ENCODE results near the gene GCHFR. TPM values are rescaled to one million over a fixed set of nuclear protein-coding genes. Genes with fewer than 3 reads are reported as not detected.

The GCHFR gene
- total and polyA plus RNA-seq, 5 donors = 6.1 to 14.9 (median 8.1) TPM

DNA sequence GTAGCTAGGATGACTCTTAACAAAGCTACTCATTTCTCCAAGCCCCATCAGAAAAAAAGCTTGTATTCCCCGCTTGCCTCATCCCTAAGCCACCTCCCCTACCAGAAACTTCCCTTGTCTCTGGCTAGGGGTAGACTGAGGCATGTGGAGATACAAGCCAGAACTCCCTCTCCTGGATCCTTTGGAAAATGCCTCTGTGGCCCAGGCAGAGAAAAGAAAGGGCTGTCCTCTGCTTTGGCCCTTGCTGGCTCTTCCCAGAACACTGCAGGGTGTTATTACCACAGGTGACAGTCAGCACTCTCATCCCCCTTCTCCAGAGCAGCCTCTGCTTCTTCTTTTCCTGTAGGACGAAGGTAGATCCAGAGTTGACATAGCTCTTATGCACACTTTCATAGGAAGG lies 24.0 kb upstream of the GCHFR start:
- no peaks in the 10 kb centered on the region for H3K27me3 ChIP-seq (ENCODE audit: control insufficient read depth, insufficient read depth)
- DNase-seq (no peak), ATAC-seq (no peak)
- no peak overlapping the region for H3K4me3 ChIP-seq (ENCODE audit: low read length)
- H3K4me1 ChIP-seq (ENCODE audit: control insufficient read depth, insufficient read depth, low read length) = peaks cover 2% of the 10 kb centered on the region
- no peak overlapping the region for H3K27ac ChIP-seq (ENCODE audit: low read length)
- no peaks in the 10 kb centered on the region for H3K9me3 ChIP-seq (ENCODE audit: control insufficient read depth, low read length)
- intact Hi-C loops (cut with DNase I) = no loop called here
- 94% methylated on average over 2 of the region's 2 CpGs for WGBS

DNA sequence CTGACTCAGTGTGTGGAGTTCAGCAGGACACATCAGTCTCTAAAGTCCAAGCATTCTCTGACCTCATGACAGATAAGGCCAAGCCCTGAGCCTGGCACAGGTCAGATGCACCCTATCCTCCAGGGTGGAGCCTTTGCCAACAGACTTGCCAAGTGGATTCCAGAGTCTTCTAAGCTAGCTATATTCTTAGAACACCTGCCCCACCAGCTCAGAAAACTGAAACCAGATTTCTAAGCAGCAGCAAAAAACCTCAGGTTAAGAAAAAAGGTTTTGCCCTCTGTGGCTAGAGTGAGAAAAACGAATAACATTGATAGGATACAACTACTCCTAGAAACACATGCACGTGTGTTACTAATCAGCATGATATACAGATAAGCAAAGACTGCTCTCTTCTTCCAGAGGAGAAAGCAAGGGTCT lies 20.4 kb upstream of the GCHFR start:
- H3K9me3 ChIP-seq (ENCODE audit: control insufficient read depth, low read length) = no peaks in the 10 kb centered on the region
- no peak overlapping the region for H3K4me3 ChIP-seq (ENCODE audit: low read length)
- 46% methylated on average over 2 of the region's 2 CpGs for WGBS
- intact Hi-C loops (cut with DNase I) = no loop called here
- peaks cover 2% of the 10 kb centered on the region for H3K4me1 ChIP-seq (ENCODE audit: control insufficient read depth, insufficient read depth, low read length)
- H3K27me3 ChIP-seq (ENCODE audit: control insufficient read depth, insufficient read depth) = no peaks in the 10 kb centered on the region
- no peak overlapping the region for H3K27ac ChIP-seq (ENCODE audit: low read length)
- ATAC-seq = no peak
- DNase-seq = no peak

DNA sequence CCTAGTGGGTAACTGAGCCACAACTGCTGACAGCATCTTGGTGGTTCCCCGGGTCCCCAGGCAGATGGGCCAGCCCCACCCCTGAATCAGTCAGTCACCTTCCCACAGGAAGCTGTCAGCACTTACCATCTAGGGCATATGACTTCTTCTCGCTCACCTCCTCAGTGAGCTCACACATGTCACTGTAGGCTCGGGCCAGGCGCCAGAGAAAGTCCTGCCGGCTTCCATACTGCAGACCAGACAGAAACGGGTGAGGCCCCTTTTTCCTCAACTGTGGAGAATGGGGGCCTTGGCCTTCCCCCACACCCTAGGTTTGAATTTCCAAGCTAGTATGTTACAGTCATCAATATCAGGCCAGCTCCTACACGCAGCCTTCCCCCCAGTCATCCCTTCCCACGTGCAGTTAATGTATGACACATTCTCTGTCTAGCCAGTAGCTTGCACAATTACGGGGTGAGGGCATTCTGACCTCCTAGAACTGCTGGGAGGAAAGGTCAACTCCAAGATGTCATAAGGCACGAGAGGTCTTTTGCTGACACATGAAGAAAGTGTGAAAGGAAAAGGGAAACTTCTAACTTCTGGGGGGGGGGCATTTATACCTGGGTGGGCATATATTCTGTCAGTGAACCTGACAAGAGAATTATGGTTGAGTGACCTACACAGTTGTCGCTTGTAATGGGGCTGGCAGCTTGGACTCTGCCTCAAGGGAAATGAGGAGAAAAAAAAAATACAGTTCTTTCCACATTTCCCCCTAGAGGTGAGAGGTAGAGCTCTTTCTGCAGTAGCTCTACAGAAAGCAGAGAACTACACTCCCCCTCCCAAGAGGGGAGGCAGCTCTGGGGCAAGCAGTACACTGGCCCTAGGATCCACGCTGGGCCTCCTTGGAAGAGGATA lies 19.7 kb upstream of the GCHFR start:
- H3K4me1 ChIP-seq (ENCODE audit: control insufficient read depth, insufficient read depth, low read length) = peaks cover 2% of the 10 kb centered on the region
- no peaks in the 10 kb centered on the region for H3K9me3 ChIP-seq (ENCODE audit: control insufficient read depth, low read length)
- H3K27me3 ChIP-seq (ENCODE audit: control insufficient read depth, insufficient read depth) = no peaks in the 10 kb centered on the region
- no peak overlapping the region for H3K27ac ChIP-seq (ENCODE audit: low read length)
- WGBS = 61% methylated on average over 12 of the region's 12 CpGs
- DNase-seq (peak in 2 of 3 donors; percentile 72 to 76), ATAC-seq (peak; percentile 52 to 69)
- intact Hi-C loops (cut with DNase I) = no loop called here
- H3K4me3 ChIP-seq (ENCODE audit: low read length) = no peak overlapping the region

DNA sequence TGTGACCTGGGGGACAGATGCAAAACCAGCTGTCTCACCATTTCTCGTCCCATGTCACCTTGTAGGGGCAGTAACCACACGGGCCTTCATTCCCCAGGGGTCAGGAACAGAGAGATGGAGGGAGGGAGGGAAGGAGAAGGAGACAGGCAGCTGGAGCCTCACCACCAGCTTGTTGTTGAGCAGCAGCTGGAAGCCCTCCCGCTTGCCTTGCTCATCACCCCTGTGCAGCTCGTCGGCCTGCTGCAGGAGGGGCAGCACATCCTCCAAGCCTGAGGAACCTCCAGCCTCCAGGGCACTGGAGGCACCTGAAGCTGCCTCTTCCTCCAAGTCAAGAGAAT lies 19.1 kb upstream of the GCHFR start:
- Histone ChIP-seq H3K9me3 (ENCODE audit: control insufficient read depth, low read length) (no peaks in the 10 kb centered on the region), H3K27me3 (ENCODE audit: control insufficient read depth, insufficient read depth) (no peaks in the 10 kb centered on the region), H3K4me1 (ENCODE audit: control insufficient read depth, insufficient read depth, low read length) (peaks cover 2% of the 10 kb centered on the region), H3K4me3 (ENCODE audit: low read length) (no peak overlapping the region), H3K27ac (ENCODE audit: low read length) (no peak overlapping the region)
- intact Hi-C loops (cut with DNase I) = no loop called here
- WGBS = 64% methylated on average over 5 of the region's 5 CpGs
- no peak for ATAC-seq
- DNase-seq = no peak

DNA sequence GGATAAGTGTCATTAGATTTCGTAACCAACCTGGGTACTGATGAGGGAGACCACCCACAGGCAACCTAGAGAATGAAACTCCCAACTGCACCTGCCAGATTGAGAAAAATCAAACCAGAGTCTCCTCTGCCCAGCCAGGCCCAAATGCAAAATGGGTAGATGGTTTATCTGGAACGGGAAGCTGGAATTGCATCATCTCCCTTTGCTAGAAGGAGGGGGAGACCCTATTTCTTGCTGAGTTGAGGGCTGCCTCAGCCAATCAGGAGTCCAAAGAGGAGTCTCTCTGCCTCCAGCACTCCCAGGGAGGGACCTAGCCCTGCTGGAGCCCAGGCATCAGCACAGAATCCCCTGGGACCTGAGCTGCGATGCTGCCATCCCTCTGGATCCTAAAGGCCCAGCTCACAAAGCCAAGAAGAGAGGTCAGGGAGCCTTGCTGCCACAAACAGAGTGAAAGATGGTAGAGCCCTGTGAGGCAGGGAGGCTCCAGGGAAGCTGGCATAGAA lies 16.9 kb upstream of the GCHFR start:
- DNase-seq (no peak), ATAC-seq (peak; percentile 36 to 48)
- Histone ChIP-seq H3K4me3 (ENCODE audit: low read length) (no peak overlapping the region), H3K4me1 (ENCODE audit: control insufficient read depth, insufficient read depth, low read length) (peaks cover 2% of the 10 kb centered on the region), H3K9me3 (ENCODE audit: control insufficient read depth, low read length) (no peaks in the 10 kb centered on the region), H3K27ac (ENCODE audit: low read length) (no peak overlapping the region), H3K27me3 (ENCODE audit: control insufficient read depth, insufficient read depth) (no peaks in the 10 kb centered on the region)
- WGBS = 61% methylated on average over 3 of the region's 3 CpGs
- intact Hi-C loops (cut with DNase I) = no loop called here

DNA sequence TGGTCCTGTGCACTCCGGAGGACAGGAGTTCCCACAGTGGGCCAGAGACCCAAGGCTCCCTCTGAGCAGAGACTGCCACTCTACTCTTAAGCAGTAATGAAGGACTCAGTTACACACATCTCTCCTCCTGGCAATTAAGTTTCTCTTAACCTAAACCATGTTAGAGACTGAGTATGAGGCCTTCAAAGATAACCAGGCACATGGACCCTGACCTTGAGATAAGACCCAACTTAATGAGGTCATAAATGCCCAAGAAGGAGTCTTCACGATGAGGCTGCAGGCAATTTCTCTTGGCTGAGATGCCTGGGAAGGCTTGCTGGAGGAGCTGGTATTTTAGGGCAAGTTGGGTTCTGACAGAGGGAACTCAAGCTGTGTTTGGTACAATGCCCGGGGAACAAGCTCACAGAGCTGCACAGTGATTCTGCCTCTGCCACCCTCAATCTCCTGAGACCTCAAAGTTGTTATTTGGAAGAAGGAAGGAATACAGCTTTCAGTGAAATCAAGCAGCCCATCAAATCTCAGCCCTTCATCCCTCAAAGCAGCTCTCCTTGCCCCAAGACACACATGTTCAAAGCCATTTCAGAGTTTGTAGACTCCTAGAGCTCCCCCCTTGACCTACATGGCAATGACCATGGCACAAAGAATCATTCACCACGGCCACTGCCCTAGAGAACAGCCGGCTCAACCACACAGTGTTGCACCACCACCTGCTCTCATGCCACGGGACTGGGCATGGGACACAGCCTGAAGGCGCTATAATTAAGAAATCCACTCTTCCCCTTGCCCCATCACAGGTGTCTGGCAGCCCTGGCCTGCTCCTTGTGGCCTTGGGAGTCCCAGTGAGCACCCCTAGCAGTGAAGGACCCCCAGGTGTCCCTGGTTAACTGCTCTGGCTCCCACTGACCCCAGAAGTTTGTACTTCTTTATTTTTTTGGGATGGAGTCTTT lies 15.9 kb upstream of the GCHFR start:
- no peaks in the 10 kb centered on the region for H3K9me3 ChIP-seq (ENCODE audit: control insufficient read depth, low read length)
- 77% methylated on average over 7 of the region's 7 CpGs for WGBS
- H3K27me3 ChIP-seq (ENCODE audit: control insufficient read depth, insufficient read depth) = no peaks in the 10 kb centered on the region
- H3K4me1 ChIP-seq (ENCODE audit: control insufficient read depth, insufficient read depth, low read length) = peaks cover 2% of the 10 kb centered on the region
- no peak overlapping the region for H3K27ac ChIP-seq (ENCODE audit: low read length)
- ATAC-seq (no peak), DNase-seq (no peak)
- H3K4me3 ChIP-seq (ENCODE audit: low read length) = no peak overlapping the region
- intact Hi-C loops (cut with DNase I) = no loop called here

DNA sequence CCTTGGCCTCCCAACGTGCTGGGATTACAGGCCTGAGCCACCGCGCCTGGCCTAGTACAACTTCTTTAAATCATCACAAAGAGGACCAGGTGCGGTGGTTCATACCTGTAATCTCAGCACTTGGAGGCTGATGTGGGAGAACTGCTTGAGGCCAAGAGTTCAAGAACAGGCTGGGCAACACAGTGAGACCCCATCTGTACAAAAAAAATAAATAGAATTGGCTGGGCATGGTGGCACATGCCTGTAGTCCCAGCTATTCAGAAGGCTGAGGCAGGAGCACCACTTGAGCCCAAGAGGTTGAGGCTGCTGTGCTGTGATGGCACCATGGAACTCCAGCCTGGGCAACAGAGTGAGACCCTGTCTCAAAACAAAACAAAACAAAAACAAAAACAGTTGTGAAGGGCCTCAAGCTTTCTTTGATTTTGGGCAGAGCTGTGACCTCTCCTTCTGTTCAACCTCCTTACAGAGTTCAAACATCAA lies 14.7 kb upstream of the GCHFR start:
- H3K4me3 ChIP-seq (ENCODE audit: low read length) = no peak overlapping the region
- ATAC-seq (no peak), DNase-seq (no peak)
- 96% methylated on average over 4 of the region's 4 CpGs for WGBS
- no peaks in the 10 kb centered on the region for H3K27me3 ChIP-seq (ENCODE audit: control insufficient read depth, insufficient read depth)
- intact Hi-C loops (cut with DNase I) = no loop called here
- no peaks in the 10 kb centered on the region for H3K9me3 ChIP-seq (ENCODE audit: control insufficient read depth, low read length)
- no peak overlapping the region for H3K27ac ChIP-seq (ENCODE audit: low read length)
- H3K4me1 ChIP-seq (ENCODE audit: control insufficient read depth, insufficient read depth, low read length) = no peaks in the 10 kb centered on the region

DNA sequence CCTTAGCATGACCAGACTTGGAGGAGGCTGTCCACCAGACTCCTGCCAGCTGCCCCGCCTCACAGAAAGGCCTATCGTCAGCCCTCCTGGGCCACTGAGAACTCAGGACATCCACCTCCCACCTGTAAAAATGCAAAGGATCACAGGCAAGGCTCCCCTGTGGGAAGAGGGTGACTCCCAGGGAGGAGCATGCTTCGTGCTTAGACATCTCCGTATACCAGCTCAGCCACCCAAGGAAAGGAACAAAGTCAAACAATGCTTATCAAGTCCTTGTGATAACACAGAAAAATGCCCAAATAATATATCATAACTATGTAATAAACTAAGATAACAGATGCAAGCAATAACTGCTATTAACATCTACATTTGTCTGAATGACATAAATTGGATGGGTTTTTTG lies 13.0 kb upstream of the GCHFR start:
- no peak for ATAC-seq
- intact Hi-C loops (cut with DNase I) = no loop called here

DNA sequence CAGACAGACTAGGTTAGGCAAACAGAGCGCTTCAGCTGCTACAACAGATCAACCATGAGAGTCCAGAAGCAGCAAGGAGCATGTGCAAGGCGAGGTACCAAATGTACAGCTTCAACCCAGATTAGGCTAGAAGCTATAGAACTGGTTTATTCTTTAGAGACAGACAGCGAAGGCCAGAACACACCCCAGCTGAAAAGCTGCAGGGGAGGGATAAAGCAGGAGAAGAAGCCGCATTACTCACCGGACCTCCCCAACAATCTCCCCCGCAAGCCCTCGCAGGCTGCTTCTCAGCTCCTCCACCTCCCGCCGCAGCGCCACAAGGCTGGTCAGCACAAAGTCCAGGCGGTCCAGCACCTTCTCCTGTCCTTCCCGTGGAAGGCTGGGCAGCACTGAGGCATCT lies 12.1 kb upstream of the GCHFR start:
- Histone ChIP-seq H3K27me3 (ENCODE audit: control insufficient read depth, insufficient read depth) (no peaks in the 10 kb centered on the region), H3K4me3 (ENCODE audit: low read length) (no peak overlapping the region), H3K9me3 (ENCODE audit: control insufficient read depth, low read length) (no peaks in the 10 kb centered on the region), H3K4me1 (ENCODE audit: control insufficient read depth, insufficient read depth, low read length) (no peaks in the 10 kb centered on the region), H3K27ac (ENCODE audit: low read length) (no peak overlapping the region)
- DNase-seq = no peak
- 93% methylated on average over 12 of the region's 12 CpGs for WGBS
- intact Hi-C loops (cut with DNase I) = no loop called here
- no peak for ATAC-seq

More for the DNA sequence above, 13.0 kb upstream of the GCHFR start:
- WGBS = 92% methylated on average over 4 of the region's 4 CpGs
- Histone ChIP-seq H3K4me1 (ENCODE audit: control insufficient read depth, insufficient read depth, low read length) (no peaks in the 10 kb centered on the region), H3K4me3 (ENCODE audit: low read length) (no peak overlapping the region), H3K27me3 (ENCODE audit: control insufficient read depth, insufficient read depth) (no peaks in the 10 kb centered on the region), H3K27ac (ENCODE audit: low read length) (no peak overlapping the region), H3K9me3 (ENCODE audit: control insufficient read depth, low read length) (no peaks in the 10 kb centered on the region)
- no peak for DNase-seq

DNA sequence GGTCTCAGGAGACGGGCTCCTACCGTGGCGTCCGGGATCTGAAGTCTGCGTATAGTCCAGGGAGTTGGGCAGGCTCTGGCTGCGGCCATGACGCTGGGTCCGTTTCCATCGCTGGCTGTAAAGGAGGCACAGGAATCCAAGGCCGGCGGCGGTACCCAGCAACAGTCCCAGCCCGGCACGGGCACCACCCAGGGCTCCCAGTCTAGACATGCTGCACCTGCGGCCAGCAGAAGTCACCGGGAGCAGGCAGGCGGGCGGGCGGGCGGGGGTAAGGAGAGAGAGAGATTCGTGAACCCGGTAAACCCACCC lies 9.3 kb upstream of the GCHFR start:
- under 1% methylated on average over 22 of the region's 22 CpGs for WGBS
- DNase-seq = no peak

More for the DNA sequence above, 9.3 kb upstream of the GCHFR start:
- no peaks in the 10 kb centered on the region for H3K4me1 ChIP-seq (ENCODE audit: control insufficient read depth, insufficient read depth, low read length)
- H3K27me3 ChIP-seq (ENCODE audit: control insufficient read depth, insufficient read depth) = no peaks in the 10 kb centered on the region
- H3K4me3 ChIP-seq (ENCODE audit: low read length) = peak overlapping the region; percentile 88
- intact Hi-C loops (cut with DNase I) = no loop called here
- ATAC-seq = peak; percentile 33 to 45
- peak overlapping the region; percentile 59 for H3K27ac ChIP-seq (ENCODE audit: low read length)
- H3K9me3 ChIP-seq (ENCODE audit: control insufficient read depth, low read length) = no peaks in the 10 kb centered on the region
